Upper lobe of right lung (tissue), 1 donor: ENCODE results near the gene PRKAR1B. TPM values are rescaled to one million over a fixed set of nuclear protein-coding genes. Genes with fewer than 3 reads are reported as not detected.

Experiments
- ATAC-seq: fragments of 200-7000 bp; cut with Tn5 transposase; one replicate; pipeline ENCODE4 v1.9.1; 2020; ENCODE audit warnings: mild to moderate bottlenecking, moderate library complexity
- DNase-seq: peaks from one replicate; pipeline ENCODE4 v3.0.0-alpha.2; 2020
- H3K27ac ChIP-seq: fragments of 200-600 bp; one replicate; pipeline ENCODE4 v1.8.0; 2022
- H3K27me3 ChIP-seq: fragments of 200-600 bp; one replicate; pipeline ENCODE4 v1.8.0; 2022; ENCODE audit warnings: mild to moderate bottlenecking
- H3K36me3 ChIP-seq: fragments of 200-600 bp; one replicate; pipeline ENCODE4 v1.8.0; 2022
- H3K4me1 ChIP-seq: fragments of 200-600 bp; one replicate; pipeline ENCODE4 v1.8.0; 2022
- H3K4me3 ChIP-seq: fragments of 200-600 bp; one replicate; pipeline ENCODE4 v1.8.0; 2022; ENCODE audit warnings: mild to moderate bottlenecking
- H3K9me3 ChIP-seq: fragments of 200-600 bp; one replicate; pipeline ENCODE4 v1.8.0; 2022
- intact Hi-C: fragments of 100-400 bp; cut with DNase I; formaldehyde crosslinking; loops from one replicate; pipeline ENCODE4 v1.11.0; 2022
- total RNA-seq: library from RNA; stranded (reverse); fragmentation: NEBNext Ultra II Directional; extraction: Animal tissue kit (Norgen Biotek cat#: 25700); gene quantifications from one replicate; pipeline ENCODE4 v1.2.1, GENCODE V29; 2021
- TF ChIP-seq, protein P1 (sequence below): fragments of 200-600 bp; IDR thresholded peaks from one replicate; pipeline ENCODE4 v1.8.0; 2022; ENCODE audit warnings: antibody characterized with exemption
- donor health status: DM: no; HTN: yes; CAD: no; lungs with severe emphysema.

The PRKAR1B gene
- total RNA-seq, 1 donor from 2014 or later, result 25.7 TPM

DNA sequence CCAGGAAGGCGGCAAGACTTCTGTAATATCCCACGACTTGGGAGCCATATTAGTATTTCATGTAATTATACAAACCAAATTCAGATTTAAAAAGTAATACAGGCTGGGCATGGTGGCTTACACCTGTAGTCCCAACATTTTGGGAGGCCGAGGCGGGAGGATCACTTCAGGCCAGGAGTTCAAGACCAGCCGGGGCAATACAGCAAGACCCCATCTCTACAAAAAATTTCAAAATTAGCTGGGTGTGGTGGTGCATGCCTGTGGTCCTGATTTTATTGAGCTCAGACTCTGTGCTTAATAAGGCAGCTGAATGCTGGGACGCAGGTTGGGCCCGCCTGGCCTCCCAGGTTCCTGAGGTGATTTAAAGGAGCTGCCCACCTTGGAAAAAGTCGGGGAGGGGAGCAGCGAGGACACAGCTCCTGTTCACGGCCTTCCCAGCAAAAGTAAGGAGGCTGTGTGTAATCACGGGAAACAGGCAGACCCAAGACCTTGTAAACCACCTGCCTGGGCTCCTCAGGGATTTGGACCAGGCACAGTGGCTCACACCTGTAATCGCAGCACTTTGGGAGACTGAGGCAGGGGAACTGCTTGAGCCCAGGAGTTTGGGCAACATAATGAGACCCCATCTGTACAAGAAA lies 93.6 kb downstream of the PRKAR1B start:
- Histone ChIP-seq H3K36me3 (no peaks in the 10 kb centered on the region), H3K27ac (no peak overlapping the region), H3K4me1 (no peaks in the 10 kb centered on the region), H3K4me3 (no peak overlapping the region), H3K9me3 (no peaks in the 10 kb centered on the region), H3K27me3 (no peaks in the 10 kb centered on the region)
- intact Hi-C loops, result no loop called here
- TF ChIP-seq, protein P1, sequence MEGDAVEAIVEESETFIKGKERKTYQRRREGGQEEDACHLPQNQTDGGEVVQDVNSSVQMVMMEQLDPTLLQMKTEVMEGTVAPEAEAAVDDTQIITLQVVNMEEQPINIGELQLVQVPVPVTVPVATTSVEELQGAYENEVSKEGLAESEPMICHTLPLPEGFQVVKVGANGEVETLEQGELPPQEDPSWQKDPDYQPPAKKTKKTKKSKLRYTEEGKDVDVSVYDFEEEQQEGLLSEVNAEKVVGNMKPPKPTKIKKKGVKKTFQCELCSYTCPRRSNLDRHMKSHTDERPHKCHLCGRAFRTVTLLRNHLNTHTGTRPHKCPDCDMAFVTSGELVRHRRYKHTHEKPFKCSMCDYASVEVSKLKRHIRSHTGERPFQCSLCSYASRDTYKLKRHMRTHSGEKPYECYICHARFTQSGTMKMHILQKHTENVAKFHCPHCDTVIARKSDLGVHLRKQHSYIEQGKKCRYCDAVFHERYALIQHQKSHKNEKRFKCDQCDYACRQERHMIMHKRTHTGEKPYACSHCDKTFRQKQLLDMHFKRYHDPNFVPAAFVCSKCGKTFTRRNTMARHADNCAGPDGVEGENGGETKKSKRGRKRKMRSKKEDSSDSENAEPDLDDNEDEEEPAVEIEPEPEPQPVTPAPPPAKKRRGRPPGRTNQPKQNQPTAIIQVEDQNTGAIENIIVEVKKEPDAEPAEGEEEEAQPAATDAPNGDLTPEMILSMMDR, result no peak
- DNase-seq, result peak; percentile 37
- ATAC-seq, result no peak

DNA sequence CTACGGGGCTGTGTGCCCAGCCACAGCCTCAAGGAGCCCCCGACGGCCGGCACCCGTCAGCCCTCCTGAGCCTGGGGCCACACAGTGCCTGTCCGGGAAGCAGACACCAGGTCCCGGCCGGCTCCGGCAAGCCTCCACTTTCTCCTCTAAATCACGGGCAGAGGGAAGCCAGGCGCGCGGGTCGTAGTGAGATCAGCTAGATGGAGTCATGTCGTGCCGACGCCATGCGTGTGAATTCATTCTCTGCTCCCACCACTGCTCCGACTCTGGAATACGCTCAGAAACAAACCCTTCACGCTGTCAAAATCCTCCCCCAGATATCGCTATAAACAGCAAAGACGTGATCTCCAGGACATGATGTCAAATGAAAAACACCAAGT lies 94.3 kb downstream of the PRKAR1B start:
- intact Hi-C loops, result no loop called here
- Histone ChIP-seq H3K27ac (no peak overlapping the region), H3K9me3 (no peaks in the 10 kb centered on the region), H3K36me3 (no peaks in the 10 kb centered on the region), H3K27me3 (no peaks in the 10 kb centered on the region), H3K4me3 (no peak overlapping the region), H3K4me1 (no peaks in the 10 kb centered on the region)
- DNase-seq, result no peak
- ATAC-seq, result no peak
- TF ChIP-seq, protein P1, result no peak

- Histone ChIP-seq H3K27ac (no peak overlapping the region), H3K27me3 (no peaks in the 10 kb centered on the region), H3K4me3 (no peak overlapping the region), H3K36me3 (no peaks in the 10 kb centered on the region), H3K9me3 (no peaks in the 10 kb centered on the region), H3K4me1 (no peaks in the 10 kb centered on the region)
- intact Hi-C loops, result no loop called here
- TF ChIP-seq, protein P1, result no peak
- no peak for ATAC-seq
- peak; percentile 52 for DNase-seq
Measured at GRCh38 chr7:631964-632830, 94.9 kb downstream of the PRKAR1B start.

GRCh38 chr7:631291-631711 lies 95.8 kb downstream of the PRKAR1B start:
- TF ChIP-seq, protein P1, result no peak
- intact Hi-C loops, result no loop called here
- DNase-seq, result peak; percentile 53

GRCh38 chr7:630539-630938 lies 96.5 kb downstream of the PRKAR1B start:
- TF ChIP-seq, protein P1, result no peak
- intact Hi-C loops, result no loop called here

More at GRCh38 chr7:631291-631711, 95.8 kb downstream of the PRKAR1B start:
- Histone ChIP-seq H3K4me3 (no peak overlapping the region), H3K27me3 (no peaks in the 10 kb centered on the region), H3K9me3 (no peaks in the 10 kb centered on the region), H3K36me3 (no peaks in the 10 kb centered on the region), H3K4me1 (no peaks in the 10 kb centered on the region), H3K27ac (no peak overlapping the region)
- peak; percentile 8 for ATAC-seq

More at GRCh38 chr7:630539-630938, 96.5 kb downstream of the PRKAR1B start:
- DNase-seq (peak; percentile 40), ATAC-seq (no peak)
- Histone ChIP-seq H3K36me3 (no peaks in the 10 kb centered on the region), H3K27ac (no peak overlapping the region), H3K4me1 (no peaks in the 10 kb centered on the region), H3K27me3 (no peaks in the 10 kb centered on the region), H3K9me3 (peaks cover 2% of the 10 kb centered on the region), H3K4me3 (no peak overlapping the region)
